ENCODE data around the gene SOX9.
"Not testable (repeated sequence)": the region's sequence is repeated elsewhere in the genome, so short reads cannot be mapped to it uniquely, and the experiment has no call there.

The SOX9 gene

GRCh38 chr17:72111336-72111923 is 9.4 kb upstream of the SOX9 start:
- DNase-seq: no peak

GRCh38 chr17:72111926-72112325 is 8.9 kb upstream of the SOX9 start:
- not testable (repeated sequence) for DNase-seq

- DNase-seq: no peak
Measured at GRCh38 chr17:72113751-72114150, 7.1 kb upstream of the SOX9 start.

- no peak for DNase-seq
Measured at GRCh38 chr17:72115781-72116525, 4.9 kb upstream of the SOX9 start.

GRCh38 chr17:72116661-72117521 is 3.9 kb upstream of the SOX9 start:
- DNase-seq: no peak

GRCh38 chr17:72117535-72118334 is 3.1 kb upstream of the SOX9 start:
- DNase-seq: no peak

GRCh38 chr17:72118335-72119076 is 2.3 kb upstream of the SOX9 start:
- DNase-seq: no peak

GRCh38 chr17:72119077-72119872 is 1.5 kb upstream of the SOX9 start:
- no peak for DNase-seq

- no peak for DNase-seq
Measured at GRCh38 chr17:72119873-72120641, 763 bp upstream of the SOX9 start.

GRCh38 chr17:72121164-72122009 is 567 bp downstream of the SOX9 start:
- DNase-seq: no peak

- no peak for DNase-seq
Measured at GRCh38 chr17:72122010-72122764, 1.4 kb downstream of the SOX9 start.

- no peak for DNase-seq
Measured at GRCh38 chr17:72122765-72123529, 2.1 kb downstream of the SOX9 start.

- no peak for DNase-seq
Measured at GRCh38 chr17:72123530-72124437, 3.0 kb downstream of the SOX9 start.

- DNase-seq: no peak
Measured at GRCh38 chr17:72124438-72124775, 3.6 kb downstream of the SOX9 start.

GRCh38 chr17:72125226-72125651 is 4.4 kb downstream of the SOX9 start:
- no peak for DNase-seq

- DNase-seq: no peak
Measured at GRCh38 chr17:72125742-72126141, 4.9 kb downstream of the SOX9 start.
